Activated CD4-positive, alpha-beta T cell treated with anti-CD3 and anti-CD28 coated beads, Interleukin-2, Interleukin-6, amounts not matched to agents 100 ng/mL and 50 ng/mL, durations not matched to agents 16 hours and 8 hours (primary cell): ENCODE data around the gene ANAPC7.
"Not testable (repeated sequence)": the region's sequence is repeated elsewhere in the genome, so short reads cannot be mapped to it uniquely, and the experiment has no call there.

ENCODE experiments used
- DNase-seq: peaks from one replicate; pipeline ENCODE4 v3.0.0-alpha.2; 2020

Gene ANAPC7

GRCh38 chr12:110345963-110346362, 57.5 kb downstream of the ANAPC7 start:
- no peak for DNase-seq

GRCh38 chr12:110345176-110345661, 58.3 kb downstream of the ANAPC7 start:
- DNase-seq = no peak

GRCh38 chr12:110344657-110345056, 58.9 kb downstream of the ANAPC7 start:
- DNase-seq = no peak

- no peak for DNase-seq
Observed at GRCh38 chr12:110343736-110344555, 59.6 kb downstream of the ANAPC7 start.

GRCh38 chr12:110343114-110343513, 60.4 kb downstream of the ANAPC7 start:
- DNase-seq = no peak

GRCh38 chr12:110342157-110342556, 61.4 kb downstream of the ANAPC7 start:
- no peak for DNase-seq

- no peak for DNase-seq
Observed at GRCh38 chr12:110340706-110341105, 62.8 kb downstream of the ANAPC7 start.

- not testable (repeated sequence) for DNase-seq
Observed at GRCh38 chr12:110340261-110340660, 63.2 kb downstream of the ANAPC7 start.

GRCh38 chr12:110339184-110339952, 64.1 kb downstream of the ANAPC7 start:
- DNase-seq = no peak

GRCh38 chr12:110338754-110339153, 64.8 kb downstream of the ANAPC7 start:
- no peak for DNase-seq

- DNase-seq = no peak
Observed at GRCh38 chr12:110337912-110338710, 65.4 kb downstream of the ANAPC7 start.

GRCh38 chr12:110335481-110336045, 67.9 kb downstream of the ANAPC7 start:
- no peak for DNase-seq

GRCh38 chr12:110333201-110333600, 70.3 kb downstream of the ANAPC7 start:
- no peak for DNase-seq

- no peak for DNase-seq
Observed at GRCh38 chr12:110330544-110330943, 73.0 kb downstream of the ANAPC7 start.

GRCh38 chr12:110330124-110330523, 73.4 kb downstream of the ANAPC7 start:
- no peak for DNase-seq

GRCh38 chr12:110329710-110330109, 73.8 kb downstream of the ANAPC7 start:
- no peak for DNase-seq
